HG03520 (cell line): Measurements from ENCODE around the gene PIK3CB.
A peak's percentile ranks its signal among the peaks of the same experiment; 100 is the strongest.
"Not testable (repeated sequence)": the region's sequence is repeated elsewhere in the genome, so short reads cannot be mapped to it uniquely, and the experiment has no call there.

Experiments
- ATAC-seq: cut with Tn5 transposase; IDR thresholded peaks from one replicate; pipeline ENCODE4 v1.9.1; 2021; ENCODE audit warnings: mild to moderate bottlenecking, moderate library complexity; ENCODE audit not compliant: unreplicated experiment

Gene PIK3CB

GRCh38 chr3:138768125-138768524 lies 66.6 kb downstream of the PIK3CB start:
- no peak for ATAC-seq

DNA sequence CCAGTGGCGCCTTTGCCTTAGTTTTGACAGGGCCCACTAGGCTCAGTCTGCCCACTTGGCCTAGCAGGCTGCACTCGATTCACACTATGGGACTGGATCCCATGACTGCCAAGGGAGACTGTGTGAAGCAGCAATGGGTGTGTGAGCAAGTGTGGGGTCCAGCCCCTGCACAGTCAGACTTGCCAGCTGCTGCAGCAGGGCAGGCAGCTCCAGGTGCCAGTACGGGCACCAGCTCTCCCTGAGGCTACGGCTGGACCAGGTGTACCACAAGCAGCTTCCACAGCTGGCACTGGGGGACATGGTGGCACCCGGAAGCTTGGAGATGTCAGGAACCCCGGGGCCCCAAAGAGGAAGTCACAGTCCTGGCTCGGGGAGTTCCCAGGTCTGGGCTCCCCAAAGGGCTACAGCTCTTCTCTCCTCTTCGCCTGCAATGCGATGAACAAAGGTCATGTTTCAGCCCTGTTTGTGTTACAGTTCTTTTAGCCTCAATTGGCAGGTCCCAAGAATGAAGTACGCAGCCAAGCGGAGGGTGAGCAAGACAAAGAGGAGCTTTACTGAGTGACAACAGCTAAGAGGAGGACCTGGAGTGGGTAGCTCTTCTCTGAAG lies 67.1 kb downstream of the PIK3CB start:
- no peak for ATAC-seq

DNA sequence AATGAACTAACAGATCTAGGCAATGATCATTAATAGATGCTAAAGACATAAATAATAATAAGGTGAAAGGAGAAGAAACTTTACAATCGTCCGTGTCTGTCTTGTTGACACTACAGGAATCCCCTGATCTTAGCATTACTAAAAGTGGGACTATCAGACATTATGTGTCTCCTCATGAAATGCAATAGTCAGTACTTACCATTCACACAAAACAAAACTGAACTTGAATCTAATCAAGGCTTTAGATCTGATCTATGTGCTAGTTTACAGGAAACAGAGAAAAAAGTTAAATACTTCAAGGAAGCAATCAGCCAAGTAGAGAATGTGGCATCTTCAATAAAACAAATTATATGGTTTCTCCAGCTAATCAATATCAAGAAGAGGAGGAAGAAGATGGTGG lies 73.7 kb downstream of the PIK3CB start:
- no peak for ATAC-seq

- ATAC-seq, result no peak
Measured at GRCh38 chr3:138748190-138748589, 86.5 kb downstream of the PIK3CB start.

DNA sequence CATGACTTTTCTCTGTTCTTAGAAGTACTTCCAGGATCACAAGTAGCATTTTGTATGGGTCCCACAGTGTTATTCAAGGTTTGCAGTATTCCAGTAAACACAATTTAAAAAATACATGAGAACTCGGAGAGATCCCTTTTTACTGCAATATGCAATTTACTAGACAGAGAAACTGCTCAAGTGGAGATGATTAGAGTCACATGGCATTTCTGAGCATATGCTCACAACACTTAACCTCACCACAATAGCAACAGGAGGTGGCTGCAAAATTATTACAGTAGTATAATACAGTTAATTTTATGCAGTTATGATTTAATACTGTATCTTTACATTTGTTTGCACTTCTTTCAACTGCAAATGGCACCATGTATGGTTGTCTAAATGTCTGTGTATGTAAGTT lies 87.5 kb downstream of the PIK3CB start:
- ATAC-seq, result no peak

- no peak for ATAC-seq
Measured at GRCh38 chr3:138740072-138740471, 94.7 kb downstream of the PIK3CB start.

DNA sequence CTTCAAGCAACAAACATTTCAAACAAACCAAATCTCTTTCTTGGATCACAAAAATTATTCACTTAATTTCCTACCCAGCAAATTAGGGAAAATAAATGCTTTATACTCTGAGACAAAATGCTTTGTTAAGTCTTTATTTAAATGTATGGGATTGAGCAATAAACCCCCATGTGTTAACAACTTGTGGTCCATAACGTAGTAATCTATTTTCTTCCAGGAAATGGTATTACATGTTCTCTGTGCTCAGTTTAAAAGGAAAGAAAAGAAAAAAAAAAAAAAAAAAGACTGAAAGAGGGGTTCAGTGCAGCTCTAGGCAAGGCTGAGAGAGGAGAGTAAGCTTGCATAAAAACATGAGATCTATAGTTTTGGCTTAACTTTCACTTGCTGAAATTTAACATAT lies 102.3 kb downstream of the PIK3CB start:
- no peak for ATAC-seq

DNA sequence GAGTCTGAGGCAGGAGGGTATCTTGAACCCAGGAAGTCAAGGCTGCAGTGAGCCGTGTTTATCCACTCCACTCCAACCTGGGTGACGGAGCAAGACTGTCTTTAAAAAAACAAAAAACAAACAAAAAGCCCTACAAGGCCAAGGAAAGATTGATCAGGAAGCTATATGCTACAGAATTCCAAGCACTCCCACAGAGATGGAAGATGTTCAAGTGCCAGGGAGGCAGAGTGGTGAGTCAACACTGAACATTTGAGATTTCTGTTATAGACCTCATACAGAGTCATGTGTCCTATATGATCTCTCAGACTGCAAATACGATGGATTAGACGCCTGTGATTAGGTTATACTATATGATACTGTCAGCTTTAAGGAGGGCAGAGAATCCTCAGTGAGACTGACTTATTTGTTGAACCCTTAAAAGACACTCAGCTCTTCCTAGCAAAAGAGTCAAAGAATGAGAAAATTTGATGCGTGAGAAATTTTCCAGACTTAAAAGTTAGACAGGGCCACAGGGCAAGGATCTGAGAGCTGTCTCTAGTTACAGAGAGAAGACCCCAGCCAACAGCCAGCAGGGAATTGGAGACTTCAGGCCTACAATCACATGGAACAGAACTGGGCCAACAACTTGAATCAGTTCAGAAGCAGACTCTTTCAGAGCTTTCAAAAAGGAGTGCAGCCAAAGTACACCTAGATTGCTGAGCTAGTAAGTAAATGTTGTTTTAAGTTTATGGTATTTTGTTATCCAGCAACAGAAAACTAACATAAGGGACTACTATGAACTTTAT lies 107.6 kb downstream of the PIK3CB start:
- ATAC-seq, result no peak

- not testable (repeated sequence) for ATAC-seq
Measured at GRCh38 chr3:138726042-138726441, 108.7 kb downstream of the PIK3CB start.

GRCh38 chr3:138725116-138725515 lies 109.6 kb downstream of the PIK3CB start:
- ATAC-seq, result no peak

DNA sequence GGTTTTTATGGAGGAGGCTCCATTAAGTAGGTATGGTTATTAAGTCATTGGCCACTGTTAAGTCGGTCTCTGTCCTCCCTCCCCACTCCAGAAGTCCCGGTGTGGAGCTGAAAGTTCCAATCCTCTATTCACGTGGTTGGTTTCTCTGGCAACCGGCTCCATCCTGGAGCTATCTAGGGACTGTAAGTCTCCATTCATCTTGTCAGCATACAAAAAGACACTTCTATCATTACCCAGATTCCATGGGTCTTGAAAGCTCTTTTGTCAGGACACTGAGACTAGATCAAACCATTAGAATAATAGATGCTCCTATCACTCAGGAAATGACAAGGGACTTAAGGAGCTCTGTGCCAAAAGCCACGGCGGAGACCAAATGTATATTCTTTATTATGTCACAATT lies 110.3 kb downstream of the PIK3CB start:
- ATAC-seq, result no peak

GRCh38 chr3:138718849-138719248 lies 115.9 kb downstream of the PIK3CB start:
- ATAC-seq, result no peak

GRCh38 chr3:138717348-138717747 lies 117.4 kb downstream of the PIK3CB start:
- ATAC-seq, result peak; percentile 69

GRCh38 chr3:138712086-138712485 lies 122.6 kb downstream of the PIK3CB start:
- ATAC-seq, result no peak

- ATAC-seq, result no peak
Measured at GRCh38 chr3:138705675-138706074, 129.1 kb downstream of the PIK3CB start.

- no peak for ATAC-seq
Measured at GRCh38 chr3:138696666-138697370, 137.9 kb downstream of the PIK3CB start.

GRCh38 chr3:138694287-138695007 lies 140.3 kb downstream of the PIK3CB start:
- no peak for ATAC-seq

GRCh38 chr3:138692152-138692551 lies 142.6 kb downstream of the PIK3CB start:
- ATAC-seq, result no peak

GRCh38 chr3:138691351-138691750 lies 143.4 kb downstream of the PIK3CB start:
- no peak for ATAC-seq

- no peak for ATAC-seq
Measured at GRCh38 chr3:138690036-138690435, 144.7 kb downstream of the PIK3CB start.

- no peak for ATAC-seq
Measured at GRCh38 chr3:138688871-138689299, 145.8 kb downstream of the PIK3CB start.
